Liver (tissue), 9 donors: ENCODE results near the gene SLMAP. TPM values are rescaled to one million over a fixed set of nuclear protein-coding genes. Genes with fewer than 3 reads are reported as not detected.

Experiments
- DNase-seq: peaks from one replicate; pipeline ENCODE4 v3.0.0-alpha.2; 2017; ENCODE audit warnings: low spot score
- H3K27ac ChIP-seq, 2 donors: one replicate each; pipeline ENCODE4 v1.7.0; 2013; ENCODE audit warnings: inconsistent platforms in 2 of 2, low read length in 2 of 2, control low read depth in 1 of 2, low read depth in 1 of 2, mild to moderate bottlenecking in 1 of 2
- H3K27me3 ChIP-seq, 4 donors: one replicate each; pipeline versions ENCODE4 v1.6.1 to v1.7.0; 2013; ENCODE audit warnings: low read length in 3 of 4, inconsistent platforms in 1 of 4, mild to moderate bottlenecking in 1 of 4, moderate library complexity in 1 of 4; ENCODE audit not compliant: control insufficient read depth in 4 of 4, insufficient read depth in 4 of 4
- H3K36me3 ChIP-seq, 4 donors: one replicate each; pipeline versions ENCODE4 v1.6.1 to v1.7.0; 2013; ENCODE audit warnings: low read length in 3 of 4, mild to moderate bottlenecking in 3 of 4, low read depth in 1 of 4, moderate library complexity in 1 of 4; ENCODE audit not compliant: control insufficient read depth in 4 of 4, insufficient read depth in 3 of 4
- H3K4me1 ChIP-seq, 4 donors: one replicate each; pipeline versions ENCODE4 v1.6.1 to v1.7.0; 2013; ENCODE audit warnings: low read length in 3 of 4, mild to moderate bottlenecking in 3 of 4, moderate library complexity in 1 of 4; ENCODE audit not compliant: control insufficient read depth in 4 of 4, insufficient read depth in 4 of 4
- H3K4me3 ChIP-seq, 3 donors: one replicate each; pipeline versions ENCODE4 v1.6.1 to v1.7.0; 2013; ENCODE audit warnings: low read length in 3 of 3, control low read depth in 1 of 3, low read depth in 1 of 3, mild to moderate bottlenecking in 1 of 3
- H3K9ac ChIP-seq, 2 donors: one replicate each; pipeline ENCODE4 v1.7.0; 2013; ENCODE audit warnings: low read length in 2 of 2, mild to moderate bottlenecking in 2 of 2, moderate library complexity in 2 of 2, control low read depth in 1 of 2, low read depth in 1 of 2
- H3K9me3 ChIP-seq, 4 donors: one replicate each; pipeline versions ENCODE4 v1.6.1 to v1.7.0; 2013; ENCODE audit warnings: low read length in 3 of 4; ENCODE audit not compliant: control insufficient read depth in 4 of 4
- ATF3 ChIP-seq: IDR thresholded peaks from 2 replicates; pipeline ENCODE4 v1.6.1; 2016; ENCODE audit warnings: antibody characterized with exemption
- CTCF ChIP-seq: fragments of 150-350 bp; IDR thresholded peaks from 2 replicates; pipeline ENCODE4 v1.5.1; 2017; ENCODE audit warnings: improper control_type of control experiment, low read depth, low read length; ENCODE audit not compliant: missing input control
- FOXA1 ChIP-seq: IDR thresholded peaks from 2 replicates; pipeline ENCODE4 v1.6.1; 2016; ENCODE audit warnings: antibody characterized with exemption
- FOXA2 ChIP-seq: IDR thresholded peaks from 2 replicates; pipeline ENCODE4 v1.6.1; 2016; ENCODE audit warnings: antibody characterized with exemption
- GABPA ChIP-seq, 2 donors: IDR thresholded peaks in 1 of 2; conservative IDR thresholded peaks in 1 of 2; 2 replicates each; pipeline ENCODE4 v1.6.1; 2016; ENCODE audit warnings: antibody characterized with exemption in 2 of 2, mild to moderate bottlenecking in 1 of 2, moderate library complexity in 1 of 2
- HNF4G ChIP-seq: IDR thresholded peaks from 2 replicates; pipeline ENCODE4 v1.6.1; 2016; ENCODE audit warnings: antibody characterized with exemption
- JUND ChIP-seq, 2 donors: IDR thresholded peaks; 2 replicates each; pipeline ENCODE4 v1.6.1; 2016; ENCODE audit warnings: antibody characterized with exemption in 2 of 2
- MAX ChIP-seq: IDR thresholded peaks from 2 replicates; pipeline ENCODE4 v1.6.1; 2016; ENCODE audit warnings: antibody characterized with exemption
- NR2F2 ChIP-seq: IDR thresholded peaks from 2 replicates; pipeline ENCODE4 v1.6.1; 2016; ENCODE audit warnings: antibody characterized with exemption
- RAD21 ChIP-seq, 2 donors: IDR thresholded peaks; 2 replicates each; pipeline ENCODE4 v1.6.1; 2016; ENCODE audit warnings: antibody characterized with exemption in 2 of 2, mild to moderate bottlenecking in 2 of 2
- REST ChIP-seq: IDR thresholded peaks from 2 replicates; pipeline ENCODE4 v1.6.1; 2016; ENCODE audit warnings: antibody characterized with exemption, mild to moderate bottlenecking
- RXRA ChIP-seq, 2 donors: IDR thresholded peaks; 2 replicates each; pipeline ENCODE4 v1.6.1; 2017 to 2018; ENCODE audit warnings: antibody characterized with exemption in 2 of 2, mild to moderate bottlenecking in 1 of 2
- TAF1 ChIP-seq: conservative IDR thresholded peaks from 2 replicates; pipeline ENCODE4 v1.6.1; 2016; ENCODE audit warnings: antibody characterized with exemption, mild to moderate bottlenecking
- YY1 ChIP-seq: IDR thresholded peaks from 2 replicates; pipeline ENCODE4 v1.6.1; 2016; ENCODE audit warnings: antibody characterized with exemption, mild to moderate bottlenecking
- WGBS: extraction: QIAGEN DNeasy Blood & Tissue Kit; methylation state at CpG from one replicate; pipeline ENCODE4 v1.1.7; 2013; 5-methylcytosine and 5-hydroxymethylcytosine counted together
- polyA plus RNA-seq, 2 donors: library from polyadenylated mRNA; stranded (reverse) in 1 of 2; unstranded in 1 of 2; fragments of 200-250 nt in 1 of 2; fragments of >200 nt in 1 of 2; fragmentation: Nextera tagmentation in 1 of 2; extraction: Ambion mirVana in 1 of 2; gene quantifications; one replicate each; pipeline versions ENCODE4 v1.2.1 to v1.2.3, GENCODE V29; 2013 to 2015
- total RNA-seq, 2 donors: library from RNA; depleted of rRNA; stranded (reverse); fragments of >200 nt; gene quantifications; one replicate each; pipeline ENCODE4 v1.2.3, GENCODE V29; 2014
- donor health status: healthy.
- donor health status: healthy.
- donor health status: healthy.
- donor health status: healthy.
- donor health status: healthy.

Gene SLMAP
- total and polyA plus RNA-seq, 4 donors = 10.2 to 37.8 (median 19.4) TPM

GRCh38 chr3:57820479-57820878 lies 64.4 kb downstream of the SLMAP start:
- Histone ChIP-seq H3K36me3 (no peaks in the 10 kb centered on the region), H3K4me1 (peaks cover 5 to 25% (median 10%) of the 10 kb centered on the region in 4 donors), H3K27ac (no peak overlapping the region), H3K9ac (no peak overlapping the region), H3K4me3 (no peak overlapping the region), H3K27me3 (no peaks in the 10 kb centered on the region), H3K9me3 (no peaks in the 10 kb centered on the region)
- 68% methylated on average over 6 of the region's 6 CpGs for WGBS
- no peak for DNase-seq
- TF ChIP-seq RAD21 (IDR thresholded peaks at IDR 0.05) = no peak
- no peak for TF ChIP-seq RXRA (IDR thresholded peaks at IDR 0.05)
- no peak for TF ChIP-seq GABPA (IDR thresholded peaks at IDR 0.05 in 1 of 2, conservative IDR thresholded peaks at IDR 0.05 in 1 of 2)
- TF ChIP-seq FOXA2 = no peak
- TF ChIP-seq MAX = no peak
- no peak for TF ChIP-seq NR2F2
- no peak for TF ChIP-seq TAF1
- no peak for TF ChIP-seq CTCF
- TF ChIP-seq ATF3 = no peak
- TF ChIP-seq YY1 = no peak
- no peak for TF ChIP-seq REST
- TF ChIP-seq JUND (IDR thresholded peaks at IDR 0.05) = no peak
- no peak for TF ChIP-seq HNF4G

- no peaks in the 10 kb centered on the region for H3K36me3 ChIP-seq
- peaks cover 4 to 30% (median 14%) of the 10 kb centered on the region in 4 donors for H3K4me1 ChIP-seq
- no peak overlapping the region for H3K27ac ChIP-seq
- no peak for TF ChIP-seq ATF3
- no peak for TF ChIP-seq RXRA (IDR thresholded peaks at IDR 0.05)
- no peak for TF ChIP-seq NR2F2
- no peak for TF ChIP-seq MAX
- no peak for TF ChIP-seq GABPA (IDR thresholded peaks at IDR 0.05 in 1 of 2, conservative IDR thresholded peaks at IDR 0.05 in 1 of 2)
- TF ChIP-seq FOXA1 = no peak
- no peaks in the 10 kb centered on the region for H3K27me3 ChIP-seq
- no peak overlapping the region for H3K4me3 ChIP-seq
- no peak overlapping the region for H3K9ac ChIP-seq
- DNase-seq = no peak
- H3K9me3 ChIP-seq = no peaks in the 10 kb centered on the region
Observed at GRCh38 chr3:57821765-57822164, 65.7 kb downstream of the SLMAP start.
